A549 treated with AZD9567 at 1 μM for 4 hours (cell line): ENCODE data around the gene WASHC2A. TPM values are rescaled to one million over a fixed set of nuclear protein-coding genes. Genes with fewer than 3 reads are reported as not detected.

ENCODE experiments used
- total RNA-seq: library from RNA; stranded (reverse); fragments of 200-300 nt; extraction: Qiagen RNA extraction; gene quantifications from 5 replicates; pipeline ENCODE4 v1.2.3, GENCODE V29; 2022; ENCODE audit not compliant: insufficient read depth

The WASHC2A gene, protein sequence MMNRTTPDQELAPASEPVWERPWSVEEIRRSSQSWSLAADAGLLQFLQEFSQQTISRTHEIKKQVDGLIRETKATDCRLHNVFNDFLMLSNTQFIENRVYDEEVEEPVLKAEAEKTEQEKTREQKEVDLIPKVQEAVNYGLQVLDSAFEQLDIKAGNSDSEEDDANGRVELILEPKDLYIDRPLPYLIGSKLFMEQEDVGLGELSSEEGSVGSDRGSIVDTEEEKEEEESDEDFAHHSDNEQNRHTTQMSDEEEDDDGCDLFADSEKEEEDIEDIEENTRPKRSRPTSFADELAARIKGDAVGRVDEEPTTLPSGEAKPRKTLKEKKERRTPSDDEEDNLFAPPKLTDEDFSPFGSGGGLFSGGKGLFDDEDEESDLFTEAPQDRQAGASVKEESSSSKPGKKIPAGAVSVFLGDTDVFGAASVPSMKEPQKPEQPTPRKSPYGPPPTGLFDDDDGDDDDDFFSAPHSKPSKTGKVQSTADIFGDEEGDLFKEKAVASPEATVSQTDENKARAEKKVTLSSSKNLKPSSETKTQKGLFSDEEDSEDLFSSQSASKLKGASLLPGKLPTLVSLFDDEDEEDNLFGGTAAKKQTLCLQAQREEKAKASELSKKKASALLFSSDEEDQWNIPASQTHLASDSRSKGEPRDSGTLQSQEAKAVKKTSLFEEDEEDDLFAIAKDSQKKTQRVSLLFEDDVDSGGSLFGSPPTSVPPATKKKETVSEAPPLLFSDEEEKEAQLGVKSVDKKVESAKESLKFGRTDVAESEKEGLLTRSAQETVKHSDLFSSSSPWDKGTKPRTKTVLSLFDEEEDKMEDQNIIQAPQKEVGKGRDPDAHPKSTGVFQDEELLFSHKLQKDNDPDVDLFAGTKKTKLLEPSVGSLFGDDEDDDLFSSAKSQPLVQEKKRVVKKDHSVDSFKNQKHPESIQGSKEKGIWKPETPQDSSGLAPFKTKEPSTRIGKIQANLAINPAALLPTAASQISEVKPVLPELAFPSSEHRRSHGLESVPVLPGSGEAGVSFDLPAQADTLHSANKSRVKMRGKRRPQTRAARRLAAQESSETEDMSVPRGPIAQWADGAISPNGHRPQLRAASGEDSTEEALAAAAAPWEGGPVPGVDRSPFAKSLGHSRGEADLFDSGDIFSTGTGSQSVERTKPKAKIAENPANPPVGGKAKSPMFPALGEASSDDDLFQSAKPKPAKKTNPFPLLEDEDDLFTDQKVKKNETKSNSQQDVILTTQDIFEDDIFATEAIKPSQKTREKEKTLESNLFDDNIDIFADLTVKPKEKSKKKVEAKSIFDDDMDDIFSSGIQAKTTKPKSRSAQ (N-terminal part only)
- total RNA-seq = 10.8 to 13.6 TPM (median 11.8 TPM) in 5 replicates

DNA sequence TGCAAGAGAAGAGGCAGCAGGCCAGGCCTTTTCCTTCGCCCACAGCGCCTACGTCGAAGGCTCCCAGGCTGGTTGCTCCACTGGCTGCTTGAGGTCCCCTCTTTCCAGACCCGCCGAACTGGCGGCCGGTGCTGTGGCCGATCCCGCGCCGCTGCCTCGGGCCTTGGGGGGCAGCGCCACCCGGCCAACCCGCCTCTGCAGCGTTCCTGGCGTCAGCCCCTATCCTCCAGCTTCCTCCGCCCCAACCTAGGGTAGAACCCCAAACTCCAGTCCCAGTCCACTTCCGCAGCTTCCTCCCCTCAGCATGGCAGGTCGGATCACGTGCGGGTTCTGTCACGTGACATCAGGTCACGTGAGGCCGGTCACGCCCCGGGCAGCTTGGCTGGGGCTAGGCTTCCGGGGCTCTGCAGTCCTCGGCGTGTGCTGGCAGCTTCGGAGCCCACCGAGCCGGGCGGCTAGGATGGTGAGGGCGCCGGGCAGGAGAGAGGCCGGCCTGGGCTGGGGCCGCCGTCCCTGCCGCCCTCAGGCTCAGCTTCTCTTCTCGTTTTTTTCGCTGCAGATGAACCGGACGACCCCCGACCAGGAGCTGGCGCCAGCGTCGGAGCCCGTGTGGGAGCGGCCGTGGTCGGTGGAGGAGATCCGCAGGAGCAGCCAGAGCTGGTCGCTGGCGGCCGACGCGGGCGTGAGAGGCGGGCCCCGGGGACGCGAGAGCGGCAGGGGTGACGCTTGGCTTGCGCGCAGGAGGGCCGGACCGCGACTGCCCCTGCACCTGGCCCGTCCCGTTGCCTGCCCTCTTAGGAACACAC lies at the start of gene WASHC2A:
TSS of gene WASHC2A (plus strand) at position 409 of the 806 bp plus-strand sequence. CDS start at position 461, 52 bp downstream.

Other genes with a start within 250 kb of the WASHC2A start
- gene PARG, start 125.9 kb upstream of the WASHC2A start, total RNA-seq = 15.5 to 21.2 TPM (median 20.4 TPM) in 5 replicates
- 14.4 to 29.8 TPM (median 18.3 TPM) in 5 replicates for gene TIMM23B, start 125.9 kb upstream of the WASHC2A start, total RNA-seq
- gene AGAP6, start 79.5 kb upstream of the WASHC2A start, total RNA-seq = 6.0 to 11.7 TPM (median 10.2 TPM) in 5 replicates
- 2.3 to 3.4 TPM (median 2.7 TPM) in 4 of 5 replicates, not detected in the other for gene ASAH2, start 183.6 kb downstream of the WASHC2A start, total RNA-seq